ENCODE data around the gene CDKN1C.

Gene CDKN1C

DNA sequence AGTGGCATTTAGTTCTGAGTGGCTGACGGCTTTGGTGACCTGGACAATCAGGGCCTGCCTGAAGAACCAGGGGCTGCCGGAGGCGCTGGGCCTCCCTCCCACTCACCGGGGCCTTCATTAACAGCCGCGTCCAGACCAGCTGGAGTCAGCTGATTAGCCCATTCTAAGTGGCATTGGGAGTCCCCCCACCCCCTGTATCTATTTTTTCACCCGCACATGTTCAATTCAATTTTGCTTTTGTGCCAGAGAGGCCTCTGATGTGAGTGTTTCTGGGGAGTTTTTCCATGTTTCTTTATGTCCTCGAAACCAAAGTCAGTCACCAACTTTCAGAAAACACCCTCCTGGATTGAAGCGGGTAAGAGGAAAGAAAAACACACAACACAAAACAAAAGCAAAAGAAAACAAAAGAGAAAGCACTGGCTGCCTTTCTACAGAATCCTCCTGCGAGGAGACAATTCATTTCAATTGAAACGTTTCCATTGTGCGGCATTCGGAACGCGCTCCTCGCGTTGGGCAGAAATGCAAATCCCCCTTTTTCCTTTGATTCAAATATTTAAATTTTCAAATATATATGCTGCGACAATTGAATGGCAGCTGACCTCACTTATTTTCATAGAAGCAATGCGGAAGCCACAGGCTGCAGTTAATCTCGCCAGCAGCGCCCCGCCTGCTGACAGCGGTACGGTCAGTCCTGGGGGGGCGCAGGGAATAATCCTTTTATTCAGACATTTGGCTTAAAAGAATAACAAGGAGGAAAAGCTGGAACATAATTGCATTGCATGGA is 17.7 kb downstream of the CDKN1C start:
- TF ChIP-seq YY1 (IDR thresholded peaks at IDR 0.05; ENCODE audit: low read depth) (no peak), ZBTB7A (IDR thresholded peaks at IDR 0.05; ENCODE audit: low read depth) (no peak), NFIC (IDR thresholded peaks at IDR 0.05) (no peak), REST (IDR thresholded peaks at IDR 0.05; ENCODE audit: low read depth) (no peak), CREB1 (IDR thresholded peaks at IDR 0.05; ENCODE audit: low read depth) (no peak), TCF12 (IDR thresholded peaks at IDR 0.05; ENCODE audit: low read depth) (no peak), CEBPB (IDR thresholded peaks at IDR 0.05) (no peak), TEAD4 (IDR thresholded peaks at IDR 0.05) (no peak)
- TF ChIP-seq, protein P1, sequence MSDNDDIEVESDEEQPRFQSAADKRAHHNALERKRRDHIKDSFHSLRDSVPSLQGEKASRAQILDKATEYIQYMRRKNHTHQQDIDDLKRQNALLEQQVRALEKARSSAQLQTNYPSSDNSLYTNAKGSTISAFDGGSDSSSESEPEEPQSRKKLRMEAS (IDR thresholded peaks at IDR 0.05): no peak
- TF ChIP-seq, protein P2, sequence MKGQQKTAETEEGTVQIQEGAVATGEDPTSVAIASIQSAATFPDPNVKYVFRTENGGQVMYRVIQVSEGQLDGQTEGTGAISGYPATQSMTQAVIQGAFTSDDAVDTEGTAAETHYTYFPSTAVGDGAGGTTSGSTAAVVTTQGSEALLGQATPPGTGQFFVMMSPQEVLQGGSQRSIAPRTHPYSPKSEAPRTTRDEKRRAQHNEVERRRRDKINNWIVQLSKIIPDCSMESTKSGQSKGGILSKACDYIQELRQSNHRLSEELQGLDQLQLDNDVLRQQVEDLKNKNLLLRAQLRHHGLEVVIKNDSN (IDR thresholded peaks at IDR 0.05): no peak

DNA sequence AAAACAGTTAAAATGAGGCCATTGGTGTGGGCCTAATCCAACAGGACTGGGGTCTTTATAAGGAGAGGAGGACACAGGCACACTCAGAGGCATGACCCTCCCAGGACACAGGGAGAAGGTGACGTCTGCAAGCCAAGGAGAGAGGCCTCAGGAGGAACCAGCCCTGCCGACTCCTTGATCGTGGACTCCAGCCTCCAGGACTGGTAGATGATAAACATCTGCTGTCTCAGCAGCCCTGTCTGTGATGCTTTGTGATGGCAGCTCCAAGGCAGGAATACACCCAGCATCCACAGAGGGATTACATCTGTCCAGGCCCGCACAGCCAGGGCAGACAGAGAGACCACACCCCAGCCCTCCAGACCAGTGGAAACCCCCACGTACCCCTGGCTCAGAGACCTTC is 18.4 kb downstream of the CDKN1C start:
- no peak for TF ChIP-seq TEAD4 (IDR thresholded peaks at IDR 0.05)
- TF ChIP-seq EGR1 (IDR thresholded peaks at IDR 0.05): no peak
- no peak for TF ChIP-seq TCF12 (IDR thresholded peaks at IDR 0.05; ENCODE audit: low read depth)
- no peak for TF ChIP-seq RAD21 (IDR thresholded peaks at IDR 0.05; ENCODE audit: low read depth)
- TF ChIP-seq, protein P2 (IDR thresholded peaks at IDR 0.05): no peak
- no peak for TF ChIP-seq FOXM1 (IDR thresholded peaks at IDR 0.05; ENCODE audit: borderline replicate concordance, low read depth)
- no peak for TF ChIP-seq YY1 (IDR thresholded peaks at IDR 0.05; ENCODE audit: low read depth)
- no peak for TF ChIP-seq TAF1 (IDR thresholded peaks at IDR 0.05; ENCODE audit: low read depth)
- TF ChIP-seq CREB1 (IDR thresholded peaks at IDR 0.05; ENCODE audit: low read depth): no peak
- TF ChIP-seq ZBTB7A (IDR thresholded peaks at IDR 0.05; ENCODE audit: low read depth): no peak
- TF ChIP-seq CEBPB (IDR thresholded peaks at IDR 0.05): no peak
- TF ChIP-seq NFIC (IDR thresholded peaks at IDR 0.05): no peak
- TF ChIP-seq, protein P1 (IDR thresholded peaks at IDR 0.05): no peak
- no peak for TF ChIP-seq EP300 (IDR thresholded peaks at IDR 0.05; ENCODE audit: borderline replicate concordance)
- no peak for TF ChIP-seq REST (IDR thresholded peaks at IDR 0.05; ENCODE audit: low read depth)

DNA sequence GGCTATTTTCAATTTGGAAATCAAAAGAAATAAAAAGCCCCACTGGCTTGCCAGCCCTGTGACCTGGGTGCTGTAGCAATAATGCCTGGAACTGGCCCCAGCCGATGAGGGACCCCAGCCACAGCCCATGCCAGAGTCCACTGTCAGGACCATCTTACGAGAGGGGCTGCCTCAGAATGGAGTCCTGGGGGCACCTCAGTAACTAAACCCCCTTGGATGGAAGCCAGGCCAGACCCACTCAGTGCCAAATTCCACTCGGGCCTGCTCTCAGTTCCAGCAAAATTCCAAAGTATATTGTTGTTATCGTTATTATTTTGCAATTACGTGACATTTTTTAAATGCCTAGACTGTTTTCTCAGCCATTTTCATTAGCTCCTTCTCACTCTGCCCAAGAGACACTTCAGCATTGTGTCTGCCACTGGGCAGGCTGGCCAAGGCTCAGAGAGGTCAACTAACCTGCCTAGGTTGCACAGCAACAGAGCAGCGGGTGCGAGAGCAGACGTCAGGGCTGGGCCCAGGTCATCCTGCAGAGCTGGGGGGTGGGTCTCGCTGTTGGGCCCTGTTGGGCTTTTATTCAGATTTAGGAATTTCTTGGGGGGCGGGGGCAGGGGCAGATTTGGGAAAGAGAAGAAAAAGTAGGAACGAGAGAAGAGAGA is 19.5 kb downstream of the CDKN1C start:
- no peak for TF ChIP-seq CEBPB (IDR thresholded peaks at IDR 0.05)
- TF ChIP-seq FOXM1 (IDR thresholded peaks at IDR 0.05; ENCODE audit: borderline replicate concordance, low read depth): no peak
- TF ChIP-seq, protein P1 (IDR thresholded peaks at IDR 0.05): no peak
- no peak for TF ChIP-seq RAD21 (IDR thresholded peaks at IDR 0.05; ENCODE audit: low read depth)
- TF ChIP-seq TEAD4 (IDR thresholded peaks at IDR 0.05): no peak
- TF ChIP-seq EP300 (IDR thresholded peaks at IDR 0.05; ENCODE audit: borderline replicate concordance): no peak
- no peak for TF ChIP-seq REST (IDR thresholded peaks at IDR 0.05; ENCODE audit: low read depth)

- TF ChIP-seq REST (IDR thresholded peaks at IDR 0.05; ENCODE audit: low read depth): no peak
- TF ChIP-seq TCF12 (IDR thresholded peaks at IDR 0.05; ENCODE audit: low read depth): no peak
- TF ChIP-seq YY1 (IDR thresholded peaks at IDR 0.05; ENCODE audit: low read depth): no peak
- TF ChIP-seq TAF1 (IDR thresholded peaks at IDR 0.05; ENCODE audit: low read depth): no peak
- no peak for TF ChIP-seq ZBTB7A (IDR thresholded peaks at IDR 0.05; ENCODE audit: low read depth)
Measured at GRCh38 chr11:2864901-2865300, 20.7 kb downstream of the CDKN1C start.
